Cerebellar cortex (tissue), 1 donor: ENCODE results near the gene FOXJ3.

Source experiments
- DNase-seq: peaks from one replicate; pipeline ENCODE4 v3.0.0-alpha.2; 2015; ENCODE audit warnings: low spot score

The FOXJ3 gene

DNA sequence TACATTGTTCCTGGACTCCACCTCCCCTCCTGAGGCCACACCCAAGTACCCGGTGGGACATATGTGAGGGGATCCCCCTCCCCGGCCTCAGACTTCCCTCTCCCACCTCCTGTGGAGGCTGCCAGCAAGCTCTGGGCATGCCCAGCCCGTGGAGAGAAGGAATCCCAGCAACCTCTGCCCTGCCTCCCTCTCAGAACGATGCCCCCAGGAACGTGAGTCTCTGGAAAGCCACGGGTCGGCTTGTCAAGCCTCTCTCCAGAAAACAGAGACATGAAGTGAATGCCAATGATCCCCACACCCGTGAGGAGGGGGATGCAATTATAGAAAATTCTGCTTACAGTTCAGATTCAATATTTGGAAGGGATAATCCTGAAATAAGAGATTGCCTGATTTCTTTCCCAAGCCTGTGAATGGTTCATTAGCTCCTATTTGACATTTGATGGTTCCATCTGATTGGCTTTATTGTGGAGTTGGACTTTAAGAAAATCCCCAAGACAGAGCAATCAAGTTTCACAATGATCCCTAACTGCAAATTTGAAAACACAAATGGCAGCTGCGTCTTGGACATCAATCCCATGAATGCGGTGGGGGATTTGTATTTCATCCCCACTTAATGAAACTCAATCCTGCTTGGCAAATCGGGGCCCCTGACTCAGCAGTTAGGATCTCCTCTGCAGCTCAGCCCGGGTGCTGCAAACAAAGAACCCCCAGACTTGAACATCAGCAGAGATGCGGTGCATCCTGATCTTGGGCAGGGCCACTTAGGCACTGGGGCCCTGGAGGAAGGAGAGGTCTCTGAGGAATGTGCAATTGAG lies 190.9 kb downstream of the FOXJ3 start:
- DNase-seq = no peak

DNA sequence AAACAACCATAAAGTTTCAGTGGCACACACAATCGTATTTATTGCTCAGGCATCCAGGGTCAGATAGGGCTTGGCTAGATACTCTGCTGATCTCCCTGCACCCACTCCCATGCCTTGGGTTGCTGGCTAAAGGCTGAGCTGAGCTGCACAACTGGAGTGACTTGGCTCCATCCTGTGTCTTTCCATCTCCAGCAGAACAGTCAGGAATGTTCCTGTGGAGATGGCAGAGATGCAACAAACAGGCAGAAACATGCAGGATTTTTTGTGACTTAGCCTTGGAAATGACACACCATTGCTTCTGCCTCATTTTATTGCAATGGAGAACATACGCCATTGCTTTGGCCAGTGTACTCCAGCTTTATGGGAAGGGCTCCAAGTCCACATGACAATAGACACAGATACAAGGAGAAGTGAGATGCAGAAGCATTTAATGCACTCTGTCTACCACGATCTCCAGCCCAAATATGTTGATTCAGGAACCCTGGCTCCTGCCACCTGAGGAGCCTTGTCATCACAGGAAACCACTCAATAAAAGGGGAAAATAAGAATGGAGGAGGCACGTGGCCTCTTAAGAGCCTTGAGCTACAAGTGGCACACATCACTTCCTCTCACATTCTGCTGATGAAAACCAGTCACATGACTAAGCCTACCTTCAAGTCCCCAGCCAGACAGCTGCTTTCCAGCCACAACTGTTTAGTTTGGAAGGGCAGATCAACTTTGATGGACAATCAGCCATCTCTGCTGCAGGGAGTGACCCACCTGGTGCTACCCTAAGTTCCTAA lies 191.9 kb downstream of the FOXJ3 start:
- no peak for DNase-seq

GRCh38 chr1:42141978-42142377 lies 193.1 kb downstream of the FOXJ3 start:
- DNase-seq = no peak

- DNase-seq = no peak
These were observed 194.8 kb downstream of the FOXJ3 start for GRCh38 chr1:42140191-42140590.

- no peak for DNase-seq
These were observed 195.6 kb downstream of the FOXJ3 start for GRCh38 chr1:42139444-42139843.

DNA sequence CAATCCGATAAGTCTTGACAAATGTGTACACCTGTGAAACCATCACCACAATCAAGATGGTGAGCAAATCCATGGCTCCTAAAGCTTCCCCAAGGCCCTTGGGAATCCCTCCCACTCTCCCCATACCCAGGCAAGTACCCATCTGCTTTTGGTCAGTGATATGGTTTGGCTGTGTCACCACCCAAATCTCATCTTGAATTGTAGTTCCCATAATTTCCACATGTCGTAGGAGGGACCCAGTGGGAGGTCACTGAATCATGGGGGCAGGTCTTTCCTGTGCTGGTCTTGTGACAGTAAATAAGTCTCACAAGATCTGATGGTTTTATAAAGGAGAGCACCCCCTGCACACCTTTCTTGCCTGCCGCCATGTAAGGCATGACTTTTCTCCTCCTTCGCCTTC lies 196.4 kb downstream of the FOXJ3 start:
- no peak for DNase-seq

DNA sequence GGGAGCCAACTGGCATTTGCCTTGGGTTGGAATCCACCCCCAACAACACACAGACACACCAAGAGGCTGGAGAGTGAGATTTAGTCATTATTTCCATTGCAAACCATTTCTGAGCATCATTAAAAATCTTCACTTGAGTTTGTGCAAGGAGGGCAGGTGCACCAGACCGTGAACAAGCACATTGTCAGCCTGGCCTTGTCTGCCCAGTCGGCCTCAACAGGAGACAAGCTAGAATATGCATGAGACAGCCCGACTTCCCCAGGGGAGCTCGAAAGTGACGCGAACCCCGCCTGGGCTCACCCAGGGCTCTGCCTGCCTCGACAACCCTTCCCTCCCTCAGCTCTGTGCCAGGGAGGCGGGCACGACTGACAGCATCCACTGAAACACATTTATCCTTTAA lies 197.3 kb downstream of the FOXJ3 start:
- no peak for DNase-seq

- DNase-seq = no peak
These were observed 198.6 kb downstream of the FOXJ3 start for GRCh38 chr1:42136466-42136865.

GRCh38 chr1:42135426-42135825 lies 199.6 kb downstream of the FOXJ3 start:
- DNase-seq = no peak

GRCh38 chr1:42133809-42134526 lies 201.1 kb downstream of the FOXJ3 start:
- no peak for DNase-seq

DNA sequence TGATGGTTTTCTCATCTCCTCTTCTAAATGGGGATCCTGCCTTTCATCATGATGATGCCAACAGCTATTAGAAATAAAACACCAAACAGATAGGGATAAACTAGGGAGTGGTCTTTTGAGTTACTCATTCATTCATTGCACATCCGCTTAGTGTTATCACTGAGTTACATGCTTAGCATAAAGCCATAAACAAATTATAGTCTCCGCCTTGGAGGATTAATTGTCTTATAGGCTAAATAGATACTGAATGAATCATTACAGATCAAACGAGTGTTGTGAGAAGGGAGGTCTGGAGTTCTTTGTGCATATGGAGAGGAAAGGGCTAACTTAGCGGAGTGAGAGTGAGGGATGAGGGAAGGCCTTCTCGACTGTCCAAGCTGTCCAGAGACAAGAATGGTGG lies 201.6 kb downstream of the FOXJ3 start:
- DNase-seq = no peak

GRCh38 chr1:42130061-42130660 lies 204.9 kb downstream of the FOXJ3 start:
- DNase-seq = no peak

DNA sequence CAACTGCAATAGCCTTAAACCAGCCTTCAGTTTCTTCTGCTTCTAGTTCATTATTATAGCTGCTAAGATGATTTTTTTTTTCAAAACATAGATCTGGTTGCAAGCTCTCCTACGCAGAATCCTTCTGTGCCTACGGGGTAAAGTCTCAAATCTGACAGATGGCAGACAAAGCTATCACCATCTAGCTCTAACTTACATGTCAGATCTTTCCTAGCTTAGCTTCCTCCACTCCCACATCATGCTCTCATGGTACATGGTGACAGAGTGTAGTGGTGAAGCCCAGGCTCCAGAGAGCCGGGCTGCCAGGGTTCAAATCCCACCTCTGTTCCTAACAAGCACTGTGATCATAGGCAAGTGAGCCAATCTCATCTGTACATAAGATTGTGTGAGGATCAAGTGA lies 206.1 kb downstream of the FOXJ3 start:
- DNase-seq = no peak

DNA sequence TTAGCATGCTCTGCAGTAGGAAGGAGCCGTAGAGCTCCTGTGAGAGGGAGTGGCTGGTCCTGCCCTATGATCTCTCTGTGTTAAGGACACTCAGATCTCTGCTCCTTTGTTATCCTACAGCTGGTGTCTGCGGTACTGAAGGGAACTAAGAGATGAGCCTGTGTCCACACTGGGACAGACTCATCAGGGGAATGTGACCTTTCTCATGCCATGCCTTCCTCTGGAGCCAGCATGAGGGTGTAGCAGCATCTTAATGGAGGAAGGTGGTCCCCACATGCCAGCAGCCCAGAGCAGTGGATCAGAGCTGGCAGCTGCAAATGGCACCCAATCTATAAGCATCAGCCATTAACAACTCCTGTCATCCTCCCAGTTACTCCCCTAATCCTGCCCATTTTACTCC lies 206.5 kb downstream of the FOXJ3 start:
- DNase-seq = no peak

GRCh38 chr1:42127767-42128166 lies 207.3 kb downstream of the FOXJ3 start:
- DNase-seq = no peak
